Measurements from ENCODE around the gene CPSF3. TPM values are rescaled to one million over a fixed set of nuclear protein-coding genes. Genes with fewer than 3 reads are reported as not detected.

CPSF3 gene
- total RNA-seq, 1 donor from 2014 or later: 54.7 TPM

- intact Hi-C loops (cut with micrococcal nuclease): no loop called here
Observed at GRCh38 chr2:9417725-9418124, 5.7 kb upstream of the CPSF3 start.

- intact Hi-C loops (cut with micrococcal nuclease): no loop called here
Observed at GRCh38 chr2:9418746-9419145, 4.7 kb upstream of the CPSF3 start.

DNA sequence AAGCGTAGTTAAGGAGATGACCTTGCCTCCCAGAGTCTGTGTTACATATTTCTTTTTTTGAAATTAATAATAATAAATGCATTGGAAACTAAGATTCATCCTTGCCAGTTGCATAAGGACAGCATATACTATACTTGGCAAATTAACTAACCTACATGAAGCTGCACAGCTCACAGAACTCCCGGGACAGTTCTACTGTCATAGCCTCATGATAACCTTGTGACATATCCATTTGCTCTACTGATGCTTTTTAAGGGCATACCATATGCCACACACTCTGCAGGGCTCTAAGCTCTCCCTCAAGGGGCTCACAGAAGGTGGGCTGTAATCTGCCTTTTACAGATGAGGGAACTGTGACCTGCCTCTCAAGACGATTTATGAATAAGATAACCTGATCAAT lies 3.9 kb upstream of the CPSF3 start:
- intact Hi-C loops (cut with micrococcal nuclease): no loop called here

DNA sequence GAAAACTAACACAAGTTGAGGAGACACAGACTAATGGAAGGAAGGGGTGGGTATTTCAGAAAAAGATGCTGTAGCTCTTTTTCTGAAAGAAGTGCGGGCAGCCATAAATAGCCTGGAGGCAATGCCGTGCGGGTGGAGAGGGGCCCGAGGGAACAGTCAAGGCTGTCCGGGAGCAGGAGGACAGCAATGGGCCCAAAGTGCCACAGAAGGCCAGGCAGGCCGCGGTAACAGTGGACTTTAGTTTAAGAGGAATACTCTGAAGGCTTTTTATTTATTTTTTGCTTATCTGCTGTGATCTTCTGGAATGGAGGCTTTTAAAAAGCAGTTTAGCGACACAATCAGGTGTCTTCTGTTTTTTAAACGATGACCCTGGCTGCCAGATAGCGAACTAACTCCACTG lies 3.0 kb upstream of the CPSF3 start:
- intact Hi-C loops (cut with micrococcal nuclease): loop anchor here (5.0 kb wide), 1 partner anchor 213 kb away; the partner anchor contains the start of gene ASAP2

- intact Hi-C loops (cut with micrococcal nuclease): loop anchor here (1.0 to 5.0 kb wide), 8 partner anchors 52 to 1026 kb away; partner anchors contain the start of genes ADAM17, ASAP2, GRHL1 and IAH1
Observed at GRCh38 chr2:9422321-9423099, 944 bp upstream of the CPSF3 start.

DNA sequence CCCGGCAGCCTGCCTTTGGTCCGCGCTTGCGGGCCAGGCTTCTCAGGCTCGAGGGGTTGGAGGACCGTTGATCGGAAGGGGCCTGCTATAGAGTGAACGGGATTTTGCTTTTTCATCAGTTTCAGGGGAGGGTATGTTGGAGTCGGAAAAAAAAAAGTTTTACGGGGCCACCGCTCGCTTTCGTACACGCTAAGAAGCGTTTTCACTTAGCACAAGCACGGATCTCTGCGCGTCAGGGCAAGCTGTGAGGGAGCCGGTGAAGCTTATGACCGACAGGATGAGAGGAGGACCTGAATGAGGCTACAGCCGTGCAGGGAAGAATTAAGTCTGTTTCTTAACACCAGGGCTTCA lies 443 bp downstream of the CPSF3 start:
- intact Hi-C loops (cut with micrococcal nuclease): loop anchor here (1.0 to 5.0 kb wide), 8 partner anchors 50 to 1025 kb away; partner anchors contain the start of genes ADAM17, ASAP2, GRHL1 and IAH1

GRCh38 chr2:9424447-9425164 lies 1.2 kb downstream of the CPSF3 start:
- intact Hi-C loops (cut with micrococcal nuclease): loop anchor here (5.0 kb wide), 1 partner anchor 217 kb away; the partner anchor contains the start of gene ASAP2

- intact Hi-C loops (cut with micrococcal nuclease): no loop called here
Observed at GRCh38 chr2:9428965-9429577, 5.6 kb downstream of the CPSF3 start.

DNA sequence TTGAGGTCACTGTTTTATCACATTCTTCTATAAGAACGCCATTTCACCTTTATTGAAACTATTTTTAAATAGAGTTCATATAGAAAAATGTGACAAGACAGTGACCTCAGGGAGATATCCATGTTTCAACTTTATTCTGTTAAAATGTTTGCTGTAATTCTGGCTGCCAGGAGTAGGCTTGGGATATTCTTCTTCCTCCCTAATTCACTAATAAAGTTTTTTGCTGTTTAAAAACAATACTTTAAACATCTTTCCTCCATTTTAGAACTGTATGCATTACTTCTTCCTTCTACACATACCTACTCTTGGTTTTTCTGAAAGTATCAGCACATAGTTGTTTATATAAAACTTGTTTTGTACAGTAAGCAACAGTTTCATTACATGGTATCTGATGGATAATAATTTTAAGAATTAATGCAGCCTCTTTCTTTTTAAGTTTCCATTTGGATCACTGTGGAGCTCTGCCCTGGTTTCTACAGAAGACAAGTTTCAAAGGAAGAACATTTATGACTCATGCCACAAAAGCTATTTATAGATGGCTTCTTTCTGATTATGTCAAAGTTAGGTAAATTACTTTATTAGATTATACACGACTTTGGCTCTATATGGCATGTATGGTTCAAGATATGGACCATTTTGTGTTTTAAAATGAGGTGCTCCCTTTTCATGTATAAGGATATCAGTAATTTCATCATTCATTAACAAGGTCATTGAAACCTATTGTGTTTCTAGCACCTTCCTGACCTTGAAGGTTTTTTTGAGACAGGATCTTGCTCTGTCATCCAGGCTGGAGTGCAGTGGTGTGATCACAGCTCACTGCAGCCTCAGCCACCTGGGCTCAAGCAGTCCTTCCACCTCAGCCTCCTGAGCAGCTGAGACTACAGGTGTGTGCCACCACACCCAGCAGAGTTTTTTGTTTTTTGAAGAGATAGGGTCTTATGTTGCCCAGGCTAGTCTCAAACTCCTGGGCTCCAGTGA lies 7.2 kb downstream of the CPSF3 start:
- intact Hi-C loops (cut with micrococcal nuclease): no loop called here

GRCh38 chr2:9434489-9434888 lies 11.0 kb downstream of the CPSF3 start:
- intact Hi-C loops (cut with micrococcal nuclease): no loop called here

- intact Hi-C loops (cut with micrococcal nuclease): no loop called here
Observed at GRCh38 chr2:9439536-9439935, 16.1 kb downstream of the CPSF3 start.

DNA sequence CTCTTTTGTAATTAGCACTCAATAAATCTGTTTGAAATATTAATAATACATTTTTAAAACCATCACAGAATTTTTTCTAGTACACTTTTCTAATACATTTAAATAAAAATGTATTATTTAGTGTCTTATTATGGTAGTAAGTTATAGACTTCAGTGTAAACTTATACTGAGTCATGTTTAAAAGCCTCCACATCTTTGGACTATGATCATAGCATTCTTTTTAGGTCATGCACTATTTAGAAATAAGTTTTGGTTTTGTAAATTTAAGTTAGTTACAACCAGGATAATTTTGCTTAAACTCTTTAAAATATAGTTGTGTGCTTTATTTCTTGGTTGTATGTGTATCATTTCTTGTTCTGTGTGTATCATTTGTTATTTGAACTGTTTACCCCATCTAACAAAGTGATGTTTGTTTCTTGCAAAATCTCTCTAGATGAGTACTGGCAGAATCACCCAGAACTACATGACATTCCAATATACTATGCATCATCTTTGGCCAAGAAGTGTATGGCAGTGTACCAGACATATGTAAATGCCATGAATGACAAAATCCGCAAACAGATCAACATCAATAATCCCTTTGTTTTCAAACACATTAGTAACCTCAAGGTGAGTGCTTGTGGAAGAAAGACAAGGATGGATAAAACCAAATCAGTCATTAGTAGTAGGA lies 16.7 kb downstream of the CPSF3 start:
- intact Hi-C loops (cut with micrococcal nuclease): no loop called here

GRCh38 chr2:9441556-9441955 lies 18.1 kb downstream of the CPSF3 start:
- intact Hi-C loops (cut with micrococcal nuclease): no loop called here

DNA sequence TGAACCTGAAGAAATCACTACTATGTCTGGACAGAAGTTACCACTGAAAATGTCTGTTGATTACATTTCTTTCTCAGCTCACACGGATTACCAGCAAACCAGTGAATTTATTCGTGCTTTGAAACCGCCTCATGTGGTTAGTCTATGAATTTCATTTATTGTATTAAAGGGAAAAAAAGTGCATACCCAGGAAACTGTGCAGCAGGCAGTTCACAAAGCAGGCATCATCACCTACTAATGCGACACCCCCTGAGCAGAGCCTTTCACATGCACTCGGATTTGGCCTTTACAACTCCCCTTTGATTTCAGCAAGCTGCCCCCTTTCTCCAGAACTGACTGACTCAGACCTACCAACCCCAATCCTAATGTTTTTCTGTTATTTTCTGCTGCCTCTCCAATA lies 20.1 kb downstream of the CPSF3 start:
- intact Hi-C loops (cut with micrococcal nuclease): no loop called here

GRCh38 chr2:9445089-9445488 lies 21.6 kb downstream of the CPSF3 start:
- intact Hi-C loops (cut with micrococcal nuclease): no loop called here

GRCh38 chr2:9451231-9451630 lies 27.8 kb downstream of the CPSF3 start:
- intact Hi-C loops (cut with micrococcal nuclease): no loop called here

DNA sequence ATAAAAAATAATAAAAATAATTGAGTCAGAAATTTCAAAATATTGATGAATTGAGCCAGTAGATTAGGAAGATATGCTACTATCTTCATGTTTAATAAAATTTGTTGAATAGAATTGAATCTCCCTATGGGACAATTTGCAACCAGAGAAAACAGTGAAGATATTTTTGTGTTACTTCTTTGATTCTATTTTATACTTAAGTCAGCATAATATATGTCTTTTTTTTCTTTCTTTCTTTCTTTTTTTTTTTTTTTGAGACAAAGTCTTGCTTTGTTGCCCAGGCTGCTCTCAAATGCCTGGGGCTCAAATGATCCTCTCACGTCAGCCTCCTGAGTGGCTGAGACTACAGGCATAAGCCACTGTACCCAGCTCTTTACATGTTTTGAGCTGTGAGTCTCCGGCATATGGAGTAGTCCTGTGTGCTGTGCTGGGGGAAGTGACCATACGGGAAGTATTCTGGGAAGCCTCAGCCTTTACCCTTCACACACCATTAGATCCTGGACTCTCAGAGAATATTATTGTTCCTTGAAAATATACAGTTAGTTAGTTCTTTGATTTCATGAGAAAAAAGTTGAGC lies 37.1 kb downstream of the CPSF3 start:
- intact Hi-C loops (cut with micrococcal nuclease): no loop called here

DNA sequence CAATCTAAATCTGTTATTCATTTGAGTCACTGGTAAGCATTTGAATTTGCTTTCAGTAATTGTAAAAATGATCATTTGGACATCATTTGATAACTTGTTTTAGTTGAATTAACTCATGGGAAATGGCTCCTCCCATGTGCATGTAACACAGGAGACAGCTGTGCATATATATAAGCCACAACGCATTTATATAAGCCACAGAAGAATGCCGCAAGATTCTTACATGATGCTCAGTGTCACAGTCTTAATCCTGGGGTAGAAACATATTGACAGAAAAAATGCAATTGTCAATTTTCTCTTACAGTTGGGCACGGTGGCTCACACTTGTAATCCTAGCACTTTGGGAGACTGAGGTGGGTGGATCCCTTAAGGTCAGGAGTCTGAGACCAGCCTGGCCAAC lies 37.6 kb downstream of the CPSF3 start:
- intact Hi-C loops (cut with micrococcal nuclease): no loop called here

DNA sequence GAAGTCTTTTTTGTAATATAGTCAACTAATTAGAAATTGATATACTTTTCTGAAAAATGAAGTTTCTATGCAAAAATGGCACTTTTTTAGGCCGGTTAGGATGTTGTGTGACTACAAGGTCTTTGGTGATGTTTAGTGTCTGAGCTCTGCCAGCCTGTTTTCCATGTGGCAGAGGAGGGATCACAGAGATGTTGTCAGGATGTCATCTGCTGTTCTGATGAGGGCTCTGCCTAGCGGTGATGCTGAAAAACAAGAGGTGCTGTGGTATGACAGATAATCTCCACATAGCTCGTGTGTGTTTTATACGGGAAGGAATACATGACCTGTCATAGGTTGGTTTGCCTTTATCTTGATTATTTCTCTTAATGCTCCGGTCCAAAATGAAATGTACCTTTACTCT lies 38.9 kb downstream of the CPSF3 start:
- intact Hi-C loops (cut with micrococcal nuclease): no loop called here

Data from T-helper 2 cell treated with Interferon-gamma antibody and Interleukin-4, amounts not matched to agents 100 ng/mL and 5 ng/mL, for 36 hours (primary cell).